ENCODE results near the gene GCSAM. TPM values are rescaled to one million over a fixed set of nuclear protein-coding genes. Genes with fewer than 3 reads are reported as not detected.

Gene GCSAM
- polyA plus RNA-seq, 1 donor from 2014 or later = 34.0 TPM

DNA sequence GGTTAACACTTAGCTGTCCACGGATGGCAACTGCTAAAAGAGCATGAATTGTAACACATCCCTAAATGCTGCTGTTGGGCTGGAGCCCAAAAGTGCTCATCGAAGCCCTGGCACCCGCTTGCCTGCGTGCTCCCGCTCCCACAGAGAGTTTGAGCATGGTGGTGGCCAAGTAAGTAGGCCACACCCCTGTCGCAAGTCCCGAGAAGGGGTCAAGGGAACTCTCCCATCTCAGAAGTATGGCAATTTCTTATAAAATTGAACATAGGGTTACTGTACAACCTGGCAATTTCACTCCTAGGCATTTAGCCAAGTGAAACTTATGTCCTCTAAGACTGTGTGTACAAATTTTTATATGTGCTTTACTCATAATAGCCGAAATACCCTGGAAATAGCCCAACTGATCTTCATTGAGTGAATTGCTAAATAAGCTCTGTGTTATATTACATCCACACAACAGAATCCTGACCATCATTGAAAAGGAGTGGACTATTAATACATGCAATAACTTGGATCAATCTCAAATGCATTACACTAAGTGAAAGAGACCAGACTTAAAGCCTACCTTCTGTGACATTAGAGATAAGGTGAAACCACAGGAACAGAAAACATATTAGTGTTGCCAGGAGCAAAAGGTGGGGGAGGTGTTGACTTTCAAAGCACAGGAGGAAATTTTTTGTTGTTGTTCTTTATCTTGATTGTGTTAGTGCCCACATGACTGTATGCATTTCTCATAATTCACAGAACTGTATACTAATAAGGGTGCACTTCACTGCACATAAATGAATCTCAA lies 1.5 kb upstream of the GCSAM start:
- no peaks in the 10 kb centered on the region for H3K9me3 Mint-ChIP-seq
- H3K4me3 Mint-ChIP-seq = peak overlapping the region in 2 of 4 donors; percentile 50 to 94
- H3K36me3 Mint-ChIP-seq = no peaks in the 10 kb centered on the region
- no peaks in the 10 kb centered on the region for H3K27me3 Mint-ChIP-seq
- peak overlapping the region; percentile 88 to 97 (median 94) for H3K27ac Mint-ChIP-seq
- H3K4me1 Mint-ChIP-seq = peaks cover 50 to 64% (median 50%) of the 10 kb centered on the region in 3 donors

- peak overlapping the region; percentile 88 to 97 (median 94) for H3K27ac Mint-ChIP-seq
- peak overlapping the region; percentile 90 to 98 (median 95) for H3K4me3 Mint-ChIP-seq
- H3K4me1 Mint-ChIP-seq = peaks cover 55 to 71% (median 57%) of the 10 kb centered on the region in 3 donors
- no peaks in the 10 kb centered on the region for H3K36me3 Mint-ChIP-seq
- no peaks in the 10 kb centered on the region for H3K27me3 Mint-ChIP-seq
- no peaks in the 10 kb centered on the region for H3K9me3 Mint-ChIP-seq
These were observed 732 bp upstream of the GCSAM start for GRCh38 chr3:112133626-112134334.

- Mint-ChIP-seq H3K4me1 (peaks cover 59 to 83% (median 69%) of the 10 kb centered on the region in 3 donors), H3K27ac (peak overlapping the region; percentile 88 to 97 (median 94)), H3K9me3 (no peaks in the 10 kb centered on the region), H3K27me3 (no peaks in the 10 kb centered on the region), H3K4me3 (peak overlapping the region; percentile 90 to 98 (median 95)), H3K36me3 (no peaks in the 10 kb centered on the region)
These were observed 494 bp downstream of the GCSAM start for GRCh38 chr3:112132554-112132953.

DNA sequence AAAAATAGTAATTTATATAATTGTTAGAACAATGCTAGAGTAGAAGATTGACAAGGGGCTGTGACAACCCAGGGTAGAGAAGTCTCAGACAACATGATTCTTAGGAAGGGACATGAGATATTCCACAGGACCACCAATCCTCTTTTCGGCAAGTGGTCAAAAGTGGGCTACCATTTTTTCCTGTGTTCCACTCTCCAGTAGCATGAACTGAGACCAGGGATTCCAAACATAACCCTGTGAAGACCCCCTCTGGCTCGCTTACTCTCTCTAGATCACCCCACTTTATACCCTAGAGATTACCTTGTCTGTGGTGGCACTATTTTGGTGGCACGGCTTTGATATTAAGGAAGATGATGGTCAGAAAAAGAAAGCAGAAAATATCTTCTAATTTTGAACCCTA lies 960 bp downstream of the GCSAM start:
- H3K36me3 Mint-ChIP-seq = no peaks in the 10 kb centered on the region
- H3K27ac Mint-ChIP-seq = peak overlapping the region; percentile 88 to 97 (median 94)
- H3K4me3 Mint-ChIP-seq = peak overlapping the region; percentile 90 to 98 (median 95)
- peaks cover 59 to 84% (median 69%) of the 10 kb centered on the region in 3 donors for H3K4me1 Mint-ChIP-seq
- no peaks in the 10 kb centered on the region for H3K9me3 Mint-ChIP-seq
- H3K27me3 Mint-ChIP-seq = no peaks in the 10 kb centered on the region

GRCh38 chr3:112131111-112131510 lies 1.9 kb downstream of the GCSAM start:
- no peaks in the 10 kb centered on the region for H3K9me3 Mint-ChIP-seq
- H3K36me3 Mint-ChIP-seq = no peaks in the 10 kb centered on the region
- H3K4me1 Mint-ChIP-seq = peaks cover 51 to 85% (median 67%) of the 10 kb centered on the region in 3 donors
- H3K4me3 Mint-ChIP-seq = peak overlapping the region in 3 of 4 donors; percentile 39 to 87 (median 72)
- peak overlapping the region; percentile 28 to 97 (median 87) for H3K27ac Mint-ChIP-seq
- H3K27me3 Mint-ChIP-seq = no peaks in the 10 kb centered on the region

DNA sequence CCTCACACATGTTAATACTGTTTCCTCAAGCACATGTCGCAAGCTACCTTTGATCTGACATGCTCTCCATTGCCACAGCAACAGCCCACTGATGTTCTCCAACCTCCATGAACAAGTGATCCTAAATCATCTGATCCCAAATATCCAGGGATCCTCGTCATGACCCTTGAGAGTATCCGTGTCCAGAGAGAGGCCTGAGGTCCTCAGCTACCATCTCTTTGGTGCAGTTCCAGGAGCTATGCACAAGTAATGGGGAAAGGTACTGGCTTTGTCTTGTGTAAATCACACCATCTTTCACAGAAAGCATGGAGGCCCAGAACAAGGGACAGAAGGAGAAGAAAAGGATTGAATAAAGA lies 2.4 kb downstream of the GCSAM start:
- no peaks in the 10 kb centered on the region for H3K27me3 Mint-ChIP-seq
- H3K36me3 Mint-ChIP-seq = no peaks in the 10 kb centered on the region
- peak overlapping the region; percentile 39 to 82 (median 56) for H3K4me3 Mint-ChIP-seq
- H3K4me1 Mint-ChIP-seq = peaks cover 50 to 81% (median 64%) of the 10 kb centered on the region in 3 donors
- H3K9me3 Mint-ChIP-seq = no peaks in the 10 kb centered on the region
- peak overlapping the region; percentile 70 to 99 (median 97) for H3K27ac Mint-ChIP-seq

- H3K9me3 Mint-ChIP-seq = no peaks in the 10 kb centered on the region
- H3K4me1 Mint-ChIP-seq = peaks cover 50 to 82% (median 66%) of the 10 kb centered on the region in 3 donors
- H3K27me3 Mint-ChIP-seq = no peaks in the 10 kb centered on the region
- peak overlapping the region; percentile 70 to 99 (median 97) for H3K27ac Mint-ChIP-seq
- H3K36me3 Mint-ChIP-seq = peaks cover under 1% of the 10 kb centered on the region
- H3K4me3 Mint-ChIP-seq = peak overlapping the region; percentile 39 to 82 (median 56)
These were observed 3.0 kb downstream of the GCSAM start for GRCh38 chr3:112129925-112130637.

DNA sequence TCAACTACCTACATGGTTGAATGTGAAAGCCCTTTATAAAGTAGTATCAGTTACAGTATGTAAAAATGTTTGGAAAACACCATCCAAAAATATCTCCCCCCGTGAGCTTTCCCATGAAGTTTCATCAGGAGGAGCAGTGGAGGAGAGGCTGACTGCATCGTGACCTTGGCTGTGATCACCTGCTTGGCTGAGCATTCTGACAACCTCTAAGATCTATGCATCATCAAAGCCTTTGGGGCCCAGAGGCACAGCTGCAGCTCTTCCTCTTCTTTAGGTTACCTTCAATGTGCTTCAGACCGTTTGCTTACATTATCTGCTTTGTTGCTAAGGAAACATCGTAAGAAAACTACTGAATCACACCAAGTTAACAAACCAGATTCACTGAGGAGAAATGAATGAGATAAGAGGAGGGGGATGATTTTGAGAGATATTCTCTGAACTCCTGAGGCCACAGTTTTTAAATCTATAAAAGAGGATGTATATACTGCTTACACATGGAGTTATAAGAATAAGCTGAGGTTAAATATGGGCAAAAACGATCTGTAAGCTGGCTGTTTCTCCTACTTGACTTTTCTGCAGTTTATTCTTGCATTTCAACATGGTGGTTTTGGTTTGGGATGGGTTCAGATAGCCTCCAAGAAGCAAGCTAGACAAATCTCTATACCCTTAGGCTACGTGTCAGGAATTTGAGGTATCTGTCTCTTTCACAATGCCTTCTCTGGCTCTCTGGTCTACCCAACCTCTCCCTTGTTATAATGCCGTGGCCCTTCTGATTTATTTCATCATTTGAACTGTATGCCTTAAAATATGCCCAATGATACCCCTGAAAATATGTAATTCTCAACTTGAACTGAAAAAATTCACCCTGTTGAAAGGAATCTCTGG lies 4.0 kb downstream of the GCSAM start:
- peaks cover 5% of the 10 kb centered on the region for H3K36me3 Mint-ChIP-seq
- peak overlapping the region; percentile 70 to 99 (median 97) for H3K27ac Mint-ChIP-seq
- H3K4me1 Mint-ChIP-seq = peaks cover 51 to 77% (median 64%) of the 10 kb centered on the region in 3 donors
- no peaks in the 10 kb centered on the region for H3K9me3 Mint-ChIP-seq
- H3K27me3 Mint-ChIP-seq = no peaks in the 10 kb centered on the region
- peak overlapping the region; percentile 39 to 80 (median 46) for H3K4me3 Mint-ChIP-seq

GRCh38 chr3:112127522-112128494 lies 5.2 kb downstream of the GCSAM start:
- no peaks in the 10 kb centered on the region for H3K9me3 Mint-ChIP-seq
- H3K4me1 Mint-ChIP-seq = peaks cover 42 to 66% (median 53%) of the 10 kb centered on the region in 3 donors
- H3K27ac Mint-ChIP-seq = peak overlapping the region; percentile 70 to 99 (median 97)
- H3K27me3 Mint-ChIP-seq = no peaks in the 10 kb centered on the region
- peaks cover 6% of the 10 kb centered on the region for H3K36me3 Mint-ChIP-seq
- H3K4me3 Mint-ChIP-seq = peak overlapping the region; percentile 21 to 77 (median 53)

- Mint-ChIP-seq H3K4me3 (peak overlapping the region in 1 of 4 donors; percentile 83), H3K9me3 (no peaks in the 10 kb centered on the region), H3K4me1 (peaks cover 50 to 66% (median 54%) of the 10 kb centered on the region in 3 donors), H3K27ac (peak overlapping the region in 2 of 3 donors; percentile 8 to 97), H3K36me3 (peaks cover 8% of the 10 kb centered on the region), H3K27me3 (no peaks in the 10 kb centered on the region)
These were observed 6.5 kb downstream of the GCSAM start for GRCh38 chr3:112126511-112126911.

DNA sequence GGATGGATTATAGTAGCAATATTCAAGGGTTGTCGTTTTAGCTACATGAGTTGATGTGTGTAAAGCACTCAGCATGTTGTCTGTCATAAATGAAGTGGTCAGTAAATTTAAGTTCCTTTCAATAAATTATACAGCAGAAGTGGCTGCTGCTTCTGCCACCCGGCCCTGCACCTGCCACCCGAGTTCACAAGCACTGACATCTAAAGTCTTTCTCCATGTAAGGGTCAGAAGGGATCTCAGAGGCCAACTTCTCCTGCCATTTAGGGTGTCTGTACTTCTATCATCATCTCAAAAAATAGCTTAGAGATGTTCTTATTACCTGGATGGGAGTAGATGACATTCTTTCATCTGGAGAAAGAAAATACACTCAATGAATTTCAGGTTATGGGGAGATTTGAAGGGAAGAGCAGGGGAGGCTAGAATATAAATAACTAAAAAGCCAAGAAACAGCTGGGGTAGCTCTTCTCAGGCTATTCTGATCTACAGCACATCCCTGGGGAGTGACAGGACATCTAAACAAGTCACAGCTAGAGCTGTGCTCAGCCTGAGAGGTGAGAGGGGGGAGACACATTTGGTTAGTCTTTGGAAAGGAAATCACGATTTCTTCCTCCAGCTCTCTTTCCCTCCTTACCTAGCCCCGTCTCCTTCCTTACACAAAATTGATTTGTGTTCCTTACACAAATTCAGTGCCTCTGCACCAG lies 8.0 kb downstream of the GCSAM start:
- H3K36me3 Mint-ChIP-seq = peaks cover 8% of the 10 kb centered on the region
- peaks cover 54 to 65% (median 54%) of the 10 kb centered on the region in 3 donors for H3K4me1 Mint-ChIP-seq
- no peak overlapping the region for H3K4me3 Mint-ChIP-seq
- H3K27me3 Mint-ChIP-seq = no peaks in the 10 kb centered on the region
- no peaks in the 10 kb centered on the region for H3K9me3 Mint-ChIP-seq
- peak overlapping the region in 1 of 3 donors; percentile 97 for H3K27ac Mint-ChIP-seq

DNA sequence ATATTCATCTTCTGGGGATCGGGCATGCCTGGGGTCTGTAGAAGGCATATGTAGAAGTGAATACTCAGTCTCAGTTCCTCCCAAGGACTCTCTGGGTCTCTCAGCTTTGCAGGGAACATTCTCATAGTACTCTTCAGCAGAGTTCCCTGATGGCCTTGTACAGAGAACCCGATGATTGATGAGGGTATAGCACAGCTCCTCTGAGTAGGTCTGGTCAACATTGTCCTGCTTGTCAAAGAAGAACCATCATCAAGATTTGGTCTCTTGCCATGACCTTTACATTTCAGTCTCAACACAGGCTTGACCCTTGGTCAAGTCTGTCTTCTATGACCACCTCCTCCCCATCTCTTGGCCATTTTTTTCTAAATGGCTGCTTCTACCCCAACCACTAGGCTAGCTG lies 9.5 kb downstream of the GCSAM start:
- Mint-ChIP-seq H3K36me3 (peaks cover 8% of the 10 kb centered on the region), H3K27ac (no peak overlapping the region), H3K4me1 (peaks cover 52 to 64% (median 54%) of the 10 kb centered on the region in 3 donors), H3K27me3 (no peaks in the 10 kb centered on the region), H3K9me3 (no peaks in the 10 kb centered on the region), H3K4me3 (peak overlapping the region in 2 of 4 donors; percentile 34 to 41)

Measured in IgD-negative memory B cell (primary cell).